MM.1S (cell line): ENCODE data around the gene LINGO3.

Source experiments
- DNase-seq: peaks from one replicate; pipeline ENCODE4 v3.0.0-alpha.2; 2015
- H2AFZ ChIP-seq: fragments of 300-600 bp; sonication (generic); 2 replicates; pipeline ENCODE4 v1.6.0; 2016; ENCODE audit warnings: antibody characterized with exemption, low read length
- H3F3A ChIP-seq: fragments of 300-600 bp; sonication (generic); 2 replicates; pipeline ENCODE4 v1.6.1; 2016; ENCODE audit warnings: mild to moderate bottlenecking, antibody characterized with exemption, low read length, moderate library complexity, mixed read lengths; ENCODE audit not compliant: insufficient read depth
- H3K27ac ChIP-seq: fragments of 300-600 bp; sonication (generic); 2 replicates; pipeline ENCODE4 v1.5.1; 2016; ENCODE audit warnings: mild to moderate bottlenecking, low read length
- H3K27me3 ChIP-seq: fragments of 300-600 bp; sonication (generic); replicated peaks from 2 replicates; pipeline ENCODE4 v1.6.0; 2016; ENCODE audit warnings: low read length; ENCODE audit not compliant: insufficient read depth
- H3K36me3 ChIP-seq: fragments of 300-600 bp; sonication (generic); replicated peaks from 2 replicates; pipeline ENCODE4 v1.6.1; 2016; ENCODE audit warnings: mild to moderate bottlenecking, low read length, mixed read lengths; ENCODE audit not compliant: insufficient read depth
- H3K4me1 ChIP-seq: fragments of 300-600 bp; sonication (generic); 2 replicates; pipeline ENCODE4 v1.6.1; 2016; ENCODE audit warnings: low read length, mixed read lengths
- H3K4me2 ChIP-seq: fragments of 300-600 bp; sonication (generic); 2 replicates; pipeline ENCODE4 v1.6.0; 2016; ENCODE audit warnings: low read depth, low read length
- H3K4me3 ChIP-seq: fragments of 300-600 bp; sonication (generic); 2 replicates; pipeline ENCODE4 v1.5.1; 2016; ENCODE audit warnings: low read length, mixed read lengths
- H3K79me2 ChIP-seq: fragments of 300-600 bp; sonication (generic); 2 replicates; pipeline ENCODE4 v1.6.1; 2016; ENCODE audit warnings: mixed run types, low read length, mixed read lengths
- H3K9ac ChIP-seq: fragments of 300-600 bp; sonication (generic); 2 replicates; pipeline ENCODE4 v1.6.1; 2016; ENCODE audit warnings: low read length, mixed read lengths
- H3K9me2 ChIP-seq: fragments of 300-600 bp; sonication (generic); replicated peaks from 2 replicates; pipeline ENCODE4 v1.6.1; 2016; ENCODE audit warnings: mild to moderate bottlenecking, low read length, mixed read lengths; ENCODE audit not compliant: insufficient read depth
- H3K9me3 ChIP-seq: fragments of 300-600 bp; sonication (generic); replicated peaks from 2 replicates; pipeline ENCODE4 v1.6.1; 2016; ENCODE audit warnings: mild to moderate bottlenecking, low read length, mixed read lengths; ENCODE audit not compliant: insufficient read depth
- H4K20me1 ChIP-seq: fragments of 300-600 bp; sonication (generic); 2 replicates; pipeline ENCODE4 v1.6.1; 2016; ENCODE audit warnings: mild to moderate bottlenecking, low read length, moderate library complexity, mixed read lengths; ENCODE audit not compliant: insufficient read depth
- EZH2 ChIP-seq: fragments of 300-600 bp; sonication (generic); optimal IDR thresholded peaks from 2 replicates; pipeline ENCODE3; 2017; ENCODE audit warnings: low read depth, mild to moderate bottlenecking, antibody characterized with exemption, low read length, mixed read lengths
- EZH2phosphoT487 ChIP-seq: fragments of 300-600 bp; sonication (generic); IDR thresholded peaks from 2 replicates; pipeline ENCODE4 v1.6.1; 2018; ENCODE audit warnings: antibody characterized with exemption, low read length
- TF ChIP-seq, protein P1 (sequence below): fragments of 300-600 bp; sonication (generic); IDR thresholded peaks from 2 replicates; pipeline ENCODE4 v1.5.1; 2016; ENCODE audit warnings: antibody characterized with exemption, low read length, mixed read lengths

LINGO3 gene

DNA sequence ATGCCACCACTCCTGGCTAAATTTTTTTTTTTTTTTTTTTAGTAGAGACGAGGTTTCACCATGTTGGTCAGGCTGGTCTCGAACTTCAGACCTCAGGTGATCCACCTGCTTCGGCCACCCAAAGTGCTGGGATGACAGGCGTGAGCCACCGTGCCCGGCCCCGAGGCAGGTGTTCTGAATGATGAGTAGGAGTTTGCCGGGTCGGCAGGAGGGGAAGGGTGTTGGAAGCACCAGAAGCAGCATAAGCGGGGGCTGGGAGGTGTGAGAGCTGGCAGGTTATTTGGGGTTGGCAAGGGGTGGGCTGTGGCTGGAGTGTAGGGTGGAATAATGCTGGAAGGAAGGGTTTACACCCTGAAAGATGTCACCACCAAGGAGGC, 22.3 kb upstream of the LINGO3 start:
- no peak overlapping the region for H3K4me2 ChIP-seq
- no peak for TF ChIP-seq EZH2
- TF ChIP-seq, protein P1, sequence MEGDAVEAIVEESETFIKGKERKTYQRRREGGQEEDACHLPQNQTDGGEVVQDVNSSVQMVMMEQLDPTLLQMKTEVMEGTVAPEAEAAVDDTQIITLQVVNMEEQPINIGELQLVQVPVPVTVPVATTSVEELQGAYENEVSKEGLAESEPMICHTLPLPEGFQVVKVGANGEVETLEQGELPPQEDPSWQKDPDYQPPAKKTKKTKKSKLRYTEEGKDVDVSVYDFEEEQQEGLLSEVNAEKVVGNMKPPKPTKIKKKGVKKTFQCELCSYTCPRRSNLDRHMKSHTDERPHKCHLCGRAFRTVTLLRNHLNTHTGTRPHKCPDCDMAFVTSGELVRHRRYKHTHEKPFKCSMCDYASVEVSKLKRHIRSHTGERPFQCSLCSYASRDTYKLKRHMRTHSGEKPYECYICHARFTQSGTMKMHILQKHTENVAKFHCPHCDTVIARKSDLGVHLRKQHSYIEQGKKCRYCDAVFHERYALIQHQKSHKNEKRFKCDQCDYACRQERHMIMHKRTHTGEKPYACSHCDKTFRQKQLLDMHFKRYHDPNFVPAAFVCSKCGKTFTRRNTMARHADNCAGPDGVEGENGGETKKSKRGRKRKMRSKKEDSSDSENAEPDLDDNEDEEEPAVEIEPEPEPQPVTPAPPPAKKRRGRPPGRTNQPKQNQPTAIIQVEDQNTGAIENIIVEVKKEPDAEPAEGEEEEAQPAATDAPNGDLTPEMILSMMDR: no peak
- TF ChIP-seq EZH2phosphoT487: no peak
- H3K9ac ChIP-seq: no peak overlapping the region
- no peaks in the 10 kb centered on the region for H3K9me2 ChIP-seq
- H3K4me1 ChIP-seq: peaks cover 42% of the 10 kb centered on the region
- H3K36me3 ChIP-seq: 0 out of 2 replicates have a peak, but pooled peaks cover 6% of the 10 kb centered on the region
- H4K20me1 ChIP-seq: no peaks in the 10 kb centered on the region
- H3K9me3 ChIP-seq: no peaks in the 10 kb centered on the region
- H3K27me3 ChIP-seq: no peaks in the 10 kb centered on the region
- peaks cover 97% of the 10 kb centered on the region for H3K79me2 ChIP-seq
- H2AFZ ChIP-seq: no peak overlapping the region
- H3K27ac ChIP-seq: no peak overlapping the region
- peaks cover 34% of the 10 kb centered on the region for H3F3A ChIP-seq
- DNase-seq: no peak
- H3K4me3 ChIP-seq: no peak overlapping the region

DNA sequence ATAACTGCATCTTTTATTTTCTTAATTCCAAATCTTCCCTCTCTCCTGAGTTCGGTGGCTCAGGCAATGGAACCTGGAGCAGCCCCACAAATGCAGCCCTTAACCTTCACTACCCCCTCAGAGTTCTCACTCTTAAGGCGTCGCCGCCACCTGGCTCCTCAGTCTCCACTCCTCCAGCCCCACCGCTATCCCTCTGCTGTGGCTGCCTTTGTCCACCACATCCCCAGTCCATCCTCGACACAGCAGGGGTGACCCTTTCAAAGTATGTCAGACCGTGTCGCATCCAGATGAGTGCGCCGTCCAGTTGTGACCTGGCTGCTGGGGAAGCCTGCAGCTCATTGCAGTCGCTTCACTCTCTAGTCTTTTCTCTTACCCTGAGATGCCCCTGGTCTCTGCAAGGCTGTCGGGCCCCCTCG, 21.6 kb upstream of the LINGO3 start:
- Histone ChIP-seq H3K36me3 (0 out of 2 replicates have a peak, but pooled peaks cover 2% of the 10 kb centered on the region), H3K9me3 (no peaks in the 10 kb centered on the region), H3K27me3 (no peaks in the 10 kb centered on the region), H3K9me2 (no peaks in the 10 kb centered on the region), H2AFZ (no peak overlapping the region), H3K79me2 (peaks cover 97% of the 10 kb centered on the region), H3K4me1 (peaks cover 42% of the 10 kb centered on the region), H3F3A (peaks cover 27% of the 10 kb centered on the region), H3K9ac (peak overlapping the region; percentile 97; the same call in 1 of the 2 replicates), H3K4me2 (peak overlapping the region; percentile 83), H3K27ac (peak overlapping the region; percentile 53; the same call in 1 of the 2 replicates), H3K4me3 (peak overlapping the region; percentile 95), H4K20me1 (no peaks in the 10 kb centered on the region)
- no peak for DNase-seq
- TF ChIP-seq, protein P1: no peak
- no peak for TF ChIP-seq EZH2
- TF ChIP-seq EZH2phosphoT487: no peak

DNA sequence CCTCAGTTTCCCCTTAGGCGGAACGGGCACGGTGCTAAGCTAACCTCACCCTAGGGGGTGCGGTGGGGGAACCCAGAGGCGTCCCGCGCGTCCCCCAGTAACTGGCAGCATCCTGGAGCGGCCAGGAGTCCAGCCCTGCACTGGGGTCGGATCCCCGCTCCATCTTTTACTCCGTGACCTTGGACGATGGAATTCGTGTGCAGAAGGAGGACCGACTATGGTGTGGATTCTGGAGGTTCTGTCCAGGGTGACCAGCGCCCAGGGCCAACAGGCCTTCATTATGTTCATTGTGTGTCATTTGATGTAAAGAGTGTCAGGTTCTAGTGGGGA, 21.2 kb upstream of the LINGO3 start:
- no peaks in the 10 kb centered on the region for H3K9me2 ChIP-seq
- H3K36me3 ChIP-seq: no peaks in the 10 kb centered on the region
- no peaks in the 10 kb centered on the region for H4K20me1 ChIP-seq
- peak overlapping the region; percentile 97 for H3K9ac ChIP-seq
- H3K9me3 ChIP-seq: no peaks in the 10 kb centered on the region
- peak overlapping the region; percentile 53; the same call in 1 of the 2 replicates for H3K27ac ChIP-seq
- DNase-seq: no peak
- H3K79me2 ChIP-seq: peaks cover 97% of the 10 kb centered on the region
- peak overlapping the region; percentile 52 for H2AFZ ChIP-seq
- H3F3A ChIP-seq: peaks cover 24% of the 10 kb centered on the region
- peaks cover 42% of the 10 kb centered on the region for H3K4me1 ChIP-seq
- no peak for TF ChIP-seq EZH2phosphoT487
- no peak for TF ChIP-seq EZH2
- TF ChIP-seq, protein P1: no peak
- H3K4me3 ChIP-seq: peak overlapping the region; percentile 95
- no peaks in the 10 kb centered on the region for H3K27me3 ChIP-seq
- peak overlapping the region; percentile 83 for H3K4me2 ChIP-seq
